NCI-H748 (cell line): Measurements from ENCODE around the gene LRRN3.
A peak's percentile ranks its signal among the peaks of the same experiment; 100 is the strongest.
"Not testable (repeated sequence)": the region's sequence is repeated elsewhere in the genome, so short reads cannot be mapped to it uniquely, and the experiment has no call there.

Source experiments
- DNase-seq: peaks from one replicate; lab custom pipeline; 2025; ENCODE audit not compliant: unreplicated experiment; lab: John Stamatoyannopoulos, UW

Gene LRRN3

GRCh38 chr7:111090846-111091245 lies at the start of gene LRRN3:
LRRN3 (plus strand) TSS chr7:111091127; CDS start chr7:111122773, 31,646 bp downstream.
- peak; percentile 96 for DNase-seq

GRCh38 chr7:111041577-111041976 lies 49.4 kb upstream of the LRRN3 start:
- DNase-seq = no peak

GRCh38 chr7:111042842-111043241 lies 48.1 kb upstream of the LRRN3 start:
- no peak for DNase-seq

GRCh38 chr7:111043561-111043960 lies 47.4 kb upstream of the LRRN3 start:
- no peak for DNase-seq

- DNase-seq = no peak
Measured at GRCh38 chr7:111045449-111045848, 45.5 kb upstream of the LRRN3 start.

- no peak for DNase-seq
Measured at GRCh38 chr7:111047595-111047994, 43.3 kb upstream of the LRRN3 start.

GRCh38 chr7:111049971-111050680 lies 40.8 kb upstream of the LRRN3 start:
- no peak for DNase-seq

- DNase-seq = no peak
Measured at GRCh38 chr7:111050875-111051416, 40.0 kb upstream of the LRRN3 start.

- no peak for DNase-seq
Measured at GRCh38 chr7:111051832-111052231, 39.1 kb upstream of the LRRN3 start.

- DNase-seq = no peak
Measured at GRCh38 chr7:111053035-111053434, 37.9 kb upstream of the LRRN3 start.

GRCh38 chr7:111056371-111056770 lies 34.6 kb upstream of the LRRN3 start:
- no peak for DNase-seq

GRCh38 chr7:111057066-111057465 lies 33.9 kb upstream of the LRRN3 start:
- no peak for DNase-seq

GRCh38 chr7:111059833-111060232 lies 31.1 kb upstream of the LRRN3 start:
- no peak for DNase-seq

- no peak for DNase-seq
Measured at GRCh38 chr7:111063166-111063565, 27.8 kb upstream of the LRRN3 start.

GRCh38 chr7:111067251-111067650 lies 23.7 kb upstream of the LRRN3 start:
- no peak for DNase-seq

- DNase-seq = no peak
Measured at GRCh38 chr7:111067682-111068081, 23.2 kb upstream of the LRRN3 start.

- no peak for DNase-seq
Measured at GRCh38 chr7:111068618-111069017, 22.3 kb upstream of the LRRN3 start.

GRCh38 chr7:111071556-111071955 lies 19.4 kb upstream of the LRRN3 start:
- peak; percentile 37 for DNase-seq

- not testable (repeated sequence) for DNase-seq
Measured at GRCh38 chr7:111072658-111073057, 18.3 kb upstream of the LRRN3 start.

GRCh38 chr7:111074071-111074747 lies 16.7 kb upstream of the LRRN3 start:
- no peak for DNase-seq

GRCh38 chr7:111074748-111075146 lies 16.2 kb upstream of the LRRN3 start:
- no peak for DNase-seq

GRCh38 chr7:111075498-111075897 lies 15.4 kb upstream of the LRRN3 start:
- DNase-seq = no peak
